ENCODE results near the gene FERD3L.

The FERD3L gene

DNA sequence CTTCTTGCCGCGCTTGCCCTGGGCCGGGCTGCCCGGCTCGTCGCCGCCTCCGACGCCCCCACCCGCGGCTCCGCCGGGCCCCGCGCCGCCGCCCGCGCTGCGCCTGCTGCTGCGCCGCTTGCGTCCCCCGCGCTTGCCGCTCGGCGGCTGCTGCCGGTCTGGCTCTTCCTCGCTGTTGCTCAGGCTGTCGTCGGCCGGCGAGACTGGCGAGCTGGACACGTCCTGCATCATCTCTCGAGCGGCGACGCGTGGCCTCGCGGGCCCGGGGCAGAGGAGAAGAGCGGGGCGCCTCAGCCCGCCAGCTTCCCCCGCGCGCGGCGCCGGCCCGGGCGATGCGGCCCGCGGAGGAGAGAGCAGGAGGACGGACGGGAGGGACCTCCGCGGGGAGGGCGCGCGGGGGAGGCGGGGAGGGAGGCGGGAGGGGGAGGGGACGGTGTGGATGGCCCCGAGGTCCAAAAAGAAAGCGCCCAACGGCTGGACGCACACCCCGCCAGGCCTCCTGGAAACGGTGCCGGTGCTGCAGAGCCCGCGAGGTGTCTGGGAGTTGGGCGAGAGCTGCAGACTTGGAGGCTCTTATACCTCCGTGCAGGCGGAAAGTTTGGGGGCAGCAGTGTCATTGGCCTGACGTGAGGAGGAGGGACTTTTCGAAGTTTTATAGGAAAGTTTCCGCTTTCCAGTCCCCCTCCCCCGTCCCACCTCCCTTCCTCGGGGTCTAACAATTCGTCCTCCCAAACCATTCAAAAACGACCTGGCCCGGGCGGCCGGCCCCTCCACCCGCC, 27.9 kb downstream of the FERD3L start, which contains the start of gene TWIST1:
TWIST1 (minus strand) TSS at position 546 of the 779 bp plus-strand sequence; CDS start at position 231, 315 bp downstream.
- DNase-seq (ENCODE audit: low read depth in 2 of 2), result no peak

- DNase-seq (ENCODE audit: low read depth in 2 of 2), result no peak
Measured at GRCh38 chr7:19116121-19117090, 28.8 kb downstream of the FERD3L start.

- no peak for DNase-seq (ENCODE audit: low read depth in 2 of 2)
Measured at GRCh38 chr7:19114551-19114855, 30.7 kb downstream of the FERD3L start.

DNA sequence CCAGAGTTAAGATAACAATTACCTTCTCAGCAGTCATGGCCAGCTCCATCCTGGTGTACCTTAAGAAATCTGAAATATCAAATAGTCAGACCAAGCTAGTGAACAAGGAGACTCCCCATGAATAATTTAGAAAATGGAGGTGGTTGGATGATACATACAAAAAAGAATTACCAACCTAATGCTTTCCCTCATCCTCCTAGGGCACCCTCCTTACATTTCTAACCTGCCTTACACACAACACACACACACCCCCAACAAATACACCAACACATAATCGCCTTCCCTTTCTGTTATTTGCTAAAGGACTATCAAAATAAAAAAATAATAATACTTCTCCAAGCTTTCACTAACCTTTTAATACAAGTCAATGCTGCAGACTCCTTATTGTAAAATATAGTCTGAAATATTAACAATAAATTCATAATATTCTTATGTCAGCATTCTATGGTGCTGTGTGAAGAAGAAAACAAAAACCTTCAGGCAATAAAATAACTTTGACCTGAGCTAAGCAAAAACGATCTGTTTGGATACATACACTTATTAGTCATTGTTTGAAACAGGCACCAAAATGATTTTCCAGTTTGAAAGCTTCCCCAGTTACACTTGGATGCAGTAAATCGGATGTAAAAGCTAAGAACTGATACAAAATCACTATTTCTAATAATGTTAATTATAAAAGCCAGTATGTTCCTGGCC, 31.2 kb downstream of the FERD3L start:
- DNase-seq (ENCODE audit: low read depth in 2 of 2), result no peak

- DNase-seq (ENCODE audit: low read depth in 2 of 2), result no peak
Measured at GRCh38 chr7:19113002-19113350, 32.2 kb downstream of the FERD3L start.

GRCh38 chr7:19112274-19113001, 32.8 kb downstream of the FERD3L start:
- no peak for DNase-seq (ENCODE audit: low read depth in 2 of 2)

- no peak for DNase-seq (ENCODE audit: low read depth in 2 of 2)
Measured at GRCh38 chr7:19111474-19112273, 33.5 kb downstream of the FERD3L start.

GRCh38 chr7:19110776-19111175, 34.4 kb downstream of the FERD3L start:
- DNase-seq (ENCODE audit: low read depth in 2 of 2), result no peak

DNA sequence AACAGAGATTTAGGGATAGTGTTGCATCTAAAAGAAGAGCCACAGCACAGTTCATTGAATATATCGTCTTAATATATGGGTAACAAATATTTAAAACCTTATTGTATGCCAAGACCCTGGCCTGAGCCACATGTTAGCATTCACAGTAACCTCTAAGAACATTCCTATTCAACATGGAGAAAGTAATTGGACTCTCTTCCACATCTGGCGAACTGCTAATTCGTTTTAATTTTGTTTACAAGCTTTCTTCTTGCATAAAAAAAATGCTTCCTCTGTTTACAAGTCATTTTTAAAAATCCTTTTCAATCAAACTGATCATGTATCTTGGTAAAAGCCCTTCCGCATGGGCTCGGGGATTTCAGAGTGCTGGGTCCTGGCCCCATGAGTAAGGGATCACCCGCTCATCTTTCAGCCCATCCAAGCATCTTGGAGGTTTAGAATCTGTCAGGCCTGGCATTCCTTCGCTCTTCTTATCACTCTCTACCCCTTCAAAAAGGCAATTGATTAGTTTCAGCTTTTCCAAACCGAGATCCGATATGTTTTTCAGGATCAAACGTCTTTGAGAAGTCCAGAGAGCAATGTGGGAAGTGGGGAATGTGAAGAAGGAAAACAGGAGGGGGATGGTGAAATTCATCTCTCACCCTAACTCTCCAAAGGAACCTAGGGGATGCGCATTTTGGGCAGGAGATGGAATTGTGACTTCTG, 35.0 kb downstream of the FERD3L start:
- no peak for DNase-seq (ENCODE audit: low read depth in 2 of 2)

GRCh38 chr7:19109000-19109946, 35.9 kb downstream of the FERD3L start:
- DNase-seq (ENCODE audit: low read depth in 2 of 2), result no peak

DNA sequence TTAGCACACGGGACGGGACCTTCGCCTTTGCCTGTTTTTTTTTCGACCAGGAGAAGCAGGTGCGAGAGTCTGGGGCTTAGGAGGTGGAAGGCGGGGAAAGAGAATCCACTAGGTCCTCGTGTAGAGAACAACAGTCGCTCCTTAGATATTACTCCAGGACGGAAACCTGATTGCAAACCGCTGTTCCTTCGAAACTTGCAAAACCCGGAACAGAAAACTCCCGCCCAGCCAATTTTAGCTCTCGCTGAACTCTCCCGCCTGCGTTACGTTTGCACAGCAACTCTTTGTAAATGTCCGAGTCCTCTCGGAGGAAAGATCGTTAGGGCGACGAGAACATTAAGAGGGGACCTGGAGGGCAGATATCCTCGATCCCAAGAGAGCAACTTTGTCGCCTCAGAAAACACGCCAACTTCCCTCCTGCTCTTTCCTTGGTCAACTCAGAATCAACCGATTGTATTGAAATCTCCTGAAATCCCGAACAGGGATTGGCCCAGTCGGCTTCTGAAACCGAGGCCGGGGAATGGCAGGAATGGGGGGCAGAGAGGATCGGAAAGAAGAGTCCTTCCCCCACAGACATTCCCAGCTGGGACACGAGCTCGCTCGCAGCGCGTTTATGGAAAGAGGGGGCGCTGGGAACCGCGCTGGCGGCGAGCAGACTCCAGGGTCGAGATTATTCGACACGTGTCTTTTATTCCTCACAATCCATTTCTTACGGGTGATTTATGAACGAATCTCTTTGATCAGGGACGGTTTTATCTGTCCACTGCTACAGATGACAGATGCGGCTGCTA, 37.7 kb downstream of the FERD3L start:
- DNase-seq (ENCODE audit: low read depth in 2 of 2), result no peak

GRCh38 chr7:19107081-19107355, 38.2 kb downstream of the FERD3L start:
- no peak for DNase-seq (ENCODE audit: low read depth in 2 of 2)

GRCh38 chr7:19106241-19107080, 38.8 kb downstream of the FERD3L start:
- DNase-seq (ENCODE audit: low read depth in 2 of 2), result no peak

DNA sequence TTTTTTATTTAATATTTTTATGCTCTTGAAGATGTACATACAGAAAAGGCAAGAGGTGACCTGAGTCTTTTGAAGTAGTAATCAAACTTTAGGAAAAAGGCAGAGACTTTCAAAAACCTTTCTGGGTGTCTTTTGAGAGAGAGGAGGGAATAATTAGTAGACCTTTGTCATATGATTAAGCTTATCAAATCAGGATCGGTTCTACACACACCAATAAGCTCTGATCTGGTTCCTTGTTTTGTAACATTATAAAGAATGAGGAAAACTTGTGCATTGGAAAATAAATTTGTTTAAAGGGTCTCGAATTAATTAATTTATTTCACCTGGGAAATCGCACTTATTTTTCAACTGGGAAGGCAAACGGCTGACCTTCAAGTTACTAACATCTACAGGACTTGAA, 39.7 kb downstream of the FERD3L start:
- DNase-seq (ENCODE audit: low read depth in 2 of 2), result no peak

DNA sequence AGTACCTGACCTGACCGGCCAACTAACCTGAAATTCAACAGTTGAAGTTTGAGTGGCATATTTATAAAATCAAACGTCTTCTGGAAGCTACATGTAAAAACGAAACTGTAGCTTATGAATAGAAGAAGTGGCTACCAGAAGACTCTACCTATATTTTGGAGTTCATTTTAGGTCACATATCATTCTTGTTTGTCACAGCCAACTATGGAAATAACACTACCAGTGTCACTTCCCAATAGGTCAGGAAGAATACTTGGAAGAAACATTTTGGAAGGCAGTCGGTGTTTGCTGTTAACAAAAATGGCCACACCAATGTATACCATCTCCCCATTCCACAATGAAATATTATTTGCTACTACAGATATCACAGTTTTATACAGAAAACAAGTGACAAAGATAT, 40.4 kb downstream of the FERD3L start:
- no peak for DNase-seq (ENCODE audit: low read depth in 2 of 2)

- DNase-seq (ENCODE audit: low read depth in 2 of 2), result no peak
Measured at GRCh38 chr7:19102884-19103283, 42.3 kb downstream of the FERD3L start.

DNA sequence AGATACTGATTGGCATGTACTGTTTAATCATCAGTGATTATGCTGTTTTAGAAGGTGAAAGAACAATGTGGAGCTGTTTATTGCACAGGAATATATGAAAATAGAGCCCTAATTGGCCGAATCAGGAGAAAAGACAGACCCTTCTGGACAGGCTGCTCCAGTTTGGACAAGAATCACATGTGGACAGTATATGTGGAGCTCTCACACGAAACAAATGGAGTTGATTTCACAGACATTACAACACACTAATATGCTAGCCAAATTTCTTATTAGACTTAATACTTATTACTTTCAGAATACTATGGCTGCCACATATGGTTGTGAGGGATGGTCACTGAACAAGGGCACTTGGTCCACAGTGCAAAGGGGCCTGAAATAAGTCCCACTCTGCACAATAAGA, 43.3 kb downstream of the FERD3L start:
- DNase-seq (ENCODE audit: low read depth in 2 of 2), result no peak

DNA sequence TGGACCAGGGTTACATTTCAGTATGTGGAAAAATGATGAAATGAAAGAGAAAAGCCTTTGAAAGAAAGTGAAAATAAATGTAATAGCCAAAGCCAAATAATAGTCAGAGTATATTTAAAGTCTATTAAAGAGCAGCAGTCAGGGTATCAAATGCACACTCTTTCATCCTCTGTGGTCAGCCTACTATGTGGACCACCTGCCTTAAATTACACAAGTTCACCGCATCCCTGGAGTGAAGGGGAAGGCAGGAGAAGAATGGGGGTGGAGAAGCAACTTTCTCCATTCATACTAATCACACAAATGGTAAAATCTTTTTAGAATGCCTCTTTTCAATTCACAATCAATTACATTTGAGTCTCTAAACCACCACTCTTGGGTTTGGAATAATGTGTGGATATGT, 43.7 kb downstream of the FERD3L start:
- DNase-seq (ENCODE audit: low read depth in 2 of 2), result no peak

Measured in stimulated activated CD8-positive, alpha-beta memory T cell treated with anti-CD3 and anti-CD28 coated beads, Interleukin-2, amount 100 ng/mL, for 48 hours (primary cell).